Esophagus (tissue), 2 donors: ENCODE measurements around the gene MAT2A. TPM values are rescaled to one million over a fixed set of nuclear protein-coding genes. Genes with fewer than 3 reads are reported as not detected.
A peak's percentile ranks its signal among the peaks of the same experiment; 100 is the strongest.

Experiments used
- H3K27ac ChIP-seq, 2 donors: one replicate each; pipeline ENCODE4 v1.5.1; 2013; ENCODE audit warnings: low read depth in 2 of 2, mild to moderate bottlenecking in 2 of 2, inconsistent platforms in 1 of 2, low read length in 1 of 2, moderate library complexity in 1 of 2
- H3K27me3 ChIP-seq, 2 donors: one replicate each; pipeline ENCODE4 v1.6.1; 2013; ENCODE audit warnings: low read length in 2 of 2, control low read depth in 1 of 2, mild to moderate bottlenecking in 1 of 2; ENCODE audit not compliant: insufficient read depth in 2 of 2, control insufficient read depth in 1 of 2
- H3K36me3 ChIP-seq, 2 donors: one replicate each; pipeline ENCODE4 v1.6.1; 2013; ENCODE audit warnings: low read length in 1 of 2; ENCODE audit not compliant: control insufficient read depth in 2 of 2, insufficient read depth in 2 of 2
- H3K4me1 ChIP-seq, 2 donors: one replicate each; pipeline ENCODE4 v1.6.1; 2013; ENCODE audit warnings: low read length in 1 of 2; ENCODE audit not compliant: control insufficient read depth in 2 of 2, insufficient read depth in 2 of 2
- H3K4me3 ChIP-seq, 2 donors: one replicate each; pipeline ENCODE4 v1.5.1; 2013; ENCODE audit warnings: low read length in 2 of 2, mild to moderate bottlenecking in 2 of 2, low read depth in 1 of 2, moderate library complexity in 1 of 2
- H3K9me3 ChIP-seq, 2 donors: one replicate each; pipeline ENCODE4 v1.6.1; 2013; ENCODE audit warnings: mild to moderate bottlenecking in 2 of 2, low read depth in 1 of 2, low read length in 1 of 2, moderate library complexity in 1 of 2; ENCODE audit not compliant: control insufficient read depth in 2 of 2, insufficient read depth in 1 of 2
- WGBS, 2 donors: extraction: QIAGEN DNeasy Blood & Tissue Kit; methylation state at CpG; one replicate each; pipeline ENCODE4 v1.1.7; 2013; 5-methylcytosine and 5-hydroxymethylcytosine counted together
- polyA plus RNA-seq, 2 donors: library from polyadenylated mRNA; stranded (reverse); fragments of 200-250 nt; gene quantifications; one replicate each; pipeline ENCODE4 v1.2.3, GENCODE V29; 2013
- donor health status: healthy with polysubstance abuse.
- donor health status: Bipolar disorder and iron deficiency.

The MAT2A gene
- polyA plus RNA-seq, 2 donors, result 53.9 to 113 TPM

GRCh38 chr2:85583667-85584353 lies 44.8 kb downstream of the MAT2A start:
- Histone ChIP-seq H3K27me3 (no peaks in the 10 kb centered on the region), H3K36me3 (peaks cover 6 to 7% of the 10 kb centered on the region in 2 donors), H3K4me1 (peaks cover 3 to 20% of the 10 kb centered on the region in 2 donors), H3K27ac (peak overlapping the region; percentile 89 to 97), H3K9me3 (no peaks in the 10 kb centered on the region), H3K4me3 (peak overlapping the region; percentile 53 to 55)
- 20 to 29% methylated on average over 16 of the region's 16 CpGs for WGBS, 2 donors

- Histone ChIP-seq H3K9me3 (no peaks in the 10 kb centered on the region), H3K27me3 (no peaks in the 10 kb centered on the region), H3K36me3 (peaks cover 6 to 7% of the 10 kb centered on the region in 2 donors), H3K4me3 (peak within 1 kb of the TSS; percentile 53 to 55), H3K27ac (peak within 1 kb of the TSS; percentile 89 to 97), H3K4me1 (peaks cover under 1 to 15% of the 10 kb centered on the region in 2 donors)
- 4 to 6% methylated on average over 48 to 52 of the region's 52 CpGs for whole genome bisulfite sequencing, 2 donors
These were observed 45.4 kb downstream of the MAT2A start, which contains the start of gene VAMP5 for GRCh38 chr2:85584354-85584856. VAMP5 (plus strand) TSS chr2:85584431; CDS start chr2:85584491, 60 bp downstream.

GRCh38 chr2:85584857-85585780 lies 46.2 kb downstream of the MAT2A start:
- peaks cover 0 to 16% of the 10 kb centered on the region in 2 donors for H3K4me1 ChIP-seq

GRCh38 chr2:85585781-85586105 lies 46.8 kb downstream of the MAT2A start:
- Histone ChIP-seq H3K27ac (peak overlapping the region; percentile 89 to 97), H3K9me3 (no peaks in the 10 kb centered on the region), H3K27me3 (no peaks in the 10 kb centered on the region), H3K36me3 (peaks cover 6 to 7% of the 10 kb centered on the region in 2 donors), H3K4me3 (no peak overlapping the region), H3K4me1 (peaks cover 0 to 20% of the 10 kb centered on the region in 2 donors)
- WGBS, 2 donors, result 71 to 88% methylated on average over 1 of the region's 1 CpG

More at GRCh38 chr2:85584857-85585780, 46.2 kb downstream of the MAT2A start:
- peak overlapping the region; percentile 89 to 97 for H3K27ac ChIP-seq
- H3K36me3 ChIP-seq, result peaks cover 6 to 7% of the 10 kb centered on the region in 2 donors
- H3K9me3 ChIP-seq, result no peaks in the 10 kb centered on the region
- no peaks in the 10 kb centered on the region for H3K27me3 ChIP-seq
- WGBS, 2 donors, result 22 to 23% methylated on average over 9 of the region's 9 CpGs
- peak overlapping the region; percentile 53 to 55 for H3K4me3 ChIP-seq

GRCh38 chr2:85588236-85588635 lies 49.3 kb downstream of the MAT2A start:
- Histone ChIP-seq H3K27me3 (no peaks in the 10 kb centered on the region), H3K4me3 (no peak overlapping the region), H3K9me3 (no peaks in the 10 kb centered on the region), H3K27ac (peak overlapping the region in 1 of 2 donors; percentile 9), H3K4me1 (peaks cover 0 to 31% of the 10 kb centered on the region in 2 donors), H3K36me3 (no peaks in the 10 kb centered on the region)
- WGBS, 2 donors, result 70 to 78% methylated on average over 4 of the region's 4 CpGs

GRCh38 chr2:85588645-85589044 lies 49.7 kb downstream of the MAT2A start:
- Histone ChIP-seq H3K36me3 (no peaks in the 10 kb centered on the region), H3K27ac (no peak overlapping the region), H3K27me3 (no peaks in the 10 kb centered on the region), H3K4me3 (no peak overlapping the region), H3K4me1 (peaks cover 0 to 29% of the 10 kb centered on the region in 2 donors), H3K9me3 (no peaks in the 10 kb centered on the region)
- 79 to 84% methylated on average over 4 of the region's 4 CpGs for WGBS, 2 donors

- Histone ChIP-seq H3K4me1 (peaks cover 0 to 28% of the 10 kb centered on the region in 2 donors), H3K9me3 (no peaks in the 10 kb centered on the region), H3K36me3 (no peaks in the 10 kb centered on the region), H3K27ac (peak overlapping the region in 1 of 2 donors; percentile 61), H3K27me3 (no peaks in the 10 kb centered on the region), H3K4me3 (no peak overlapping the region)
- 76 to 84% methylated on average over 4 of the region's 4 CpGs for WGBS, 2 donors
These were observed 50.2 kb downstream of the MAT2A start for GRCh38 chr2:85589181-85589580.

GRCh38 chr2:85589982-85590791 lies 51.2 kb downstream of the MAT2A start:
- WGBS, 2 donors, result 46 to 51% methylated on average over 7 of the region's 7 CpGs
- H3K4me3 ChIP-seq, result no peak overlapping the region
- H3K27ac ChIP-seq, result peak overlapping the region; percentile 86 to 94
- H3K27me3 ChIP-seq, result no peaks in the 10 kb centered on the region
- H3K36me3 ChIP-seq, result no peaks in the 10 kb centered on the region
- no peaks in the 10 kb centered on the region for H3K9me3 ChIP-seq
- peaks cover 3 to 30% of the 10 kb centered on the region in 2 donors for H3K4me1 ChIP-seq

GRCh38 chr2:85590950-85591349 lies 52.0 kb downstream of the MAT2A start:
- H3K4me3 ChIP-seq, result no peak overlapping the region
- no peaks in the 10 kb centered on the region for H3K9me3 ChIP-seq
- H3K27me3 ChIP-seq, result no peaks in the 10 kb centered on the region
- H3K4me1 ChIP-seq, result peaks cover 3 to 26% of the 10 kb centered on the region in 2 donors
- 69 to 71% methylated on average over 2 of the region's 2 CpGs for WGBS, 2 donors
- no peaks in the 10 kb centered on the region for H3K36me3 ChIP-seq
- peak overlapping the region; percentile 86 to 94 for H3K27ac ChIP-seq
